HG02973 (cell line): ENCODE data around the gene MMEL1.

Experiments used
- ATAC-seq: cut with Tn5 transposase; IDR thresholded peaks from one replicate; pipeline ENCODE4 v1.9.1; 2021; ENCODE audit warnings: moderate library complexity; ENCODE audit not compliant: unreplicated experiment

MMEL1 gene

GRCh38 chr1:2606881-2607621 is 25.8 kb downstream of the MMEL1 start:
- ATAC-seq, result no peak

- no peak for ATAC-seq
Observed at GRCh38 chr1:2606396-2606880, 26.4 kb downstream of the MMEL1 start.

- no peak for ATAC-seq
Observed at GRCh38 chr1:2605509-2606395, 27.1 kb downstream of the MMEL1 start.

- ATAC-seq, result no peak
Observed at GRCh38 chr1:2604844-2605508, 27.8 kb downstream of the MMEL1 start.

GRCh38 chr1:2604156-2604843 is 28.5 kb downstream of the MMEL1 start:
- no peak for ATAC-seq

- ATAC-seq, result no peak
Observed at GRCh38 chr1:2603521-2604155, 29.2 kb downstream of the MMEL1 start.

GRCh38 chr1:2602866-2603520 is 29.8 kb downstream of the MMEL1 start:
- no peak for ATAC-seq

GRCh38 chr1:2602311-2602835 is 30.4 kb downstream of the MMEL1 start:
- no peak for ATAC-seq

GRCh38 chr1:2601721-2602303 is 31.0 kb downstream of the MMEL1 start:
- ATAC-seq, result no peak

GRCh38 chr1:2598329-2598931 is 34.4 kb downstream of the MMEL1 start:
- ATAC-seq, result no peak

GRCh38 chr1:2597441-2598328 is 35.1 kb downstream of the MMEL1 start:
- no peak for ATAC-seq

GRCh38 chr1:2596530-2597333 is 36.1 kb downstream of the MMEL1 start:
- ATAC-seq, result no peak

- ATAC-seq, result no peak
Observed at GRCh38 chr1:2595812-2596529, 36.8 kb downstream of the MMEL1 start.

GRCh38 chr1:2595261-2595811 is 37.5 kb downstream of the MMEL1 start:
- no peak for ATAC-seq

- ATAC-seq, result no peak
Observed at GRCh38 chr1:2594641-2595131, 38.1 kb downstream of the MMEL1 start.
